Measurements from ENCODE around the gene OGDH.

GRCh38 chr7:44629829-44630522, 23.5 kb downstream of the OGDH start:
- TF ChIP-seq CTCF (IDR thresholded peaks at IDR 0.05 in 2 of 3, conservative IDR thresholded peaks at IDR 0.05 in 1 of 3; ENCODE audit: borderline replicate concordance in 1 of 3, insufficient read depth in 1 of 3, low read depth in 2 of 3, low read length in 2 of 3) (no peak), EZH2phosphoT487 (IDR thresholded peaks at IDR 0.05; ENCODE audit: borderline replicate concordance) (no peak), ZNF274 (IDR thresholded peaks at IDR 0.05; ENCODE audit: low read depth, low read length) (no peak), POLR2AphosphoS5 (IDR thresholded peaks at IDR 0.05; ENCODE audit: low read depth, low read length) (no peak), ZBTB33 (IDR thresholded peaks at IDR 0.05; ENCODE audit: extremely low read depth, insufficient replicate concordance, low read length) (no peak), MAX (IDR thresholded peaks at IDR 0.05) (no peak)
- TF ChIP-seq, protein P1, sequence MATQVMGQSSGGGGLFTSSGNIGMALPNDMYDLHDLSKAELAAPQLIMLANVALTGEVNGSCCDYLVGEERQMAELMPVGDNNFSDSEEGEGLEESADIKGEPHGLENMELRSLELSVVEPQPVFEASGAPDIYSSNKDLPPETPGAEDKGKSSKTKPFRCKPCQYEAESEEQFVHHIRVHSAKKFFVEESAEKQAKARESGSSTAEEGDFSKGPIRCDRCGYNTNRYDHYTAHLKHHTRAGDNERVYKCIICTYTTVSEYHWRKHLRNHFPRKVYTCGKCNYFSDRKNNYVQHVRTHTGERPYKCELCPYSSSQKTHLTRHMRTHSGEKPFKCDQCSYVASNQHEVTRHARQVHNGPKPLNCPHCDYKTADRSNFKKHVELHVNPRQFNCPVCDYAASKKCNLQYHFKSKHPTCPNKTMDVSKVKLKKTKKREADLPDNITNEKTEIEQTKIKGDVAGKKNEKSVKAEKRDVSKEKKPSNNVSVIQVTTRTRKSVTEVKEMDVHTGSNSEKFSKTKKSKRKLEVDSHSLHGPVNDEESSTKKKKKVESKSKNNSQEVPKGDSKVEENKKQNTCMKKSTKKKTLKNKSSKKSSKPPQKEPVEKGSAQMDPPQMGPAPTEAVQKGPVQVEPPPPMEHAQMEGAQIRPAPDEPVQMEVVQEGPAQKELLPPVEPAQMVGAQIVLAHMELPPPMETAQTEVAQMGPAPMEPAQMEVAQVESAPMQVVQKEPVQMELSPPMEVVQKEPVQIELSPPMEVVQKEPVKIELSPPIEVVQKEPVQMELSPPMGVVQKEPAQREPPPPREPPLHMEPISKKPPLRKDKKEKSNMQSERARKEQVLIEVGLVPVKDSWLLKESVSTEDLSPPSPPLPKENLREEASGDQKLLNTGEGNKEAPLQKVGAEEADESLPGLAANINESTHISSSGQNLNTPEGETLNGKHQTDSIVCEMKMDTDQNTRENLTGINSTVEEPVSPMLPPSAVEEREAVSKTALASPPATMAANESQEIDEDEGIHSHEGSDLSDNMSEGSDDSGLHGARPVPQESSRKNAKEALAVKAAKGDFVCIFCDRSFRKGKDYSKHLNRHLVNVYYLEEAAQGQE (IDR thresholded peaks at IDR 0.05; ENCODE audit: low read depth), result no peak

All from HCT116 (cell line).